ENCODE data around the gene ADGRL3.

The ADGRL3 gene

GRCh38 chr4:61298178-61298740 lies 98.1 kb downstream of the ADGRL3 start:
- H3K4me1 ChIP-seq (ENCODE audit: control insufficient read depth, insufficient read depth, low read length, poor library complexity, severe bottlenecking), result no peaks in the 10 kb centered on the region
- no peak overlapping the region for H3K27ac ChIP-seq (ENCODE audit: insufficient read depth, low read length, poor library complexity, severe bottlenecking)
- H3K4me3 ChIP-seq (ENCODE audit: insufficient read depth, low read depth, low read length, poor library complexity, severe bottlenecking), result no peak overlapping the region
- H3K27me3 ChIP-seq (replicated peaks; ENCODE audit: control insufficient read depth, insufficient read depth, low read length, poor library complexity, severe bottlenecking), result no peaks in the 10 kb centered on the region
- no peak for DNase-seq
- H3K9me3 ChIP-seq (ENCODE audit: control insufficient read depth, low read length), result no peaks in the 10 kb centered on the region
- no peaks in the 10 kb centered on the region for H3K36me3 ChIP-seq (ENCODE audit: control insufficient read depth, insufficient read depth, low read length)

DNA sequence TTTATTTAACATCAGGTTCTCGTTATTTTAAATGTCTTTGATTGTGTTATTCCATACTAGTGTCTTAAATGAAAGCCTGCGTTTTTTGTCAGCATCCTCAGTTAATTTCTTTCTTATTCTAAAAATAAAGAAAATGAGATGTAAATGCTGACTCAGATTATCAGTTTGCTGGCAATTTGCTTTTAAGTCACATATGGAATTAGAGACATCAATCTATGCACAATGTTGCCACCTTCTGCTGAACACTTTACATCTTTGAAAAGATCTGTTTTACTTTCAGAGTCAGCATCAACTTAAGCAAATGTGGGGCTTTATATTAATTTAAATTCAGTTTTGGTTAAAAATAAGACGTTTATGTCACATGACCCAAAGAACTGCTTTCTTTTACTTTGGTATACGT lies 99.2 kb downstream of the ADGRL3 start:
- Histone ChIP-seq H3K4me3 (ENCODE audit: insufficient read depth, low read depth, low read length, poor library complexity, severe bottlenecking) (no peak overlapping the region), H3K27ac (ENCODE audit: insufficient read depth, low read length, poor library complexity, severe bottlenecking) (no peak overlapping the region), H3K4me1 (ENCODE audit: control insufficient read depth, insufficient read depth, low read length, poor library complexity, severe bottlenecking) (no peaks in the 10 kb centered on the region), H3K9me3 (ENCODE audit: control insufficient read depth, low read length) (no peaks in the 10 kb centered on the region), H3K36me3 (ENCODE audit: control insufficient read depth, insufficient read depth, low read length) (no peaks in the 10 kb centered on the region), H3K27me3 (replicated peaks; ENCODE audit: control insufficient read depth, insufficient read depth, low read length, poor library complexity, severe bottlenecking) (no peaks in the 10 kb centered on the region)
- DNase-seq, result no peak

- Histone ChIP-seq H3K27me3 (replicated peaks; ENCODE audit: control insufficient read depth, insufficient read depth, low read length, poor library complexity, severe bottlenecking) (no peaks in the 10 kb centered on the region), H3K36me3 (ENCODE audit: control insufficient read depth, insufficient read depth, low read length) (no peaks in the 10 kb centered on the region), H3K4me3 (ENCODE audit: insufficient read depth, low read depth, low read length, poor library complexity, severe bottlenecking) (no peak overlapping the region), H3K27ac (ENCODE audit: insufficient read depth, low read length, poor library complexity, severe bottlenecking) (no peak overlapping the region), H3K4me1 (ENCODE audit: control insufficient read depth, insufficient read depth, low read length, poor library complexity, severe bottlenecking) (no peaks in the 10 kb centered on the region), H3K9me3 (ENCODE audit: control insufficient read depth, low read length) (no peaks in the 10 kb centered on the region)
- DNase-seq, result no peak
Measured at GRCh38 chr4:61300266-61300844, 100.2 kb downstream of the ADGRL3 start.

DNA sequence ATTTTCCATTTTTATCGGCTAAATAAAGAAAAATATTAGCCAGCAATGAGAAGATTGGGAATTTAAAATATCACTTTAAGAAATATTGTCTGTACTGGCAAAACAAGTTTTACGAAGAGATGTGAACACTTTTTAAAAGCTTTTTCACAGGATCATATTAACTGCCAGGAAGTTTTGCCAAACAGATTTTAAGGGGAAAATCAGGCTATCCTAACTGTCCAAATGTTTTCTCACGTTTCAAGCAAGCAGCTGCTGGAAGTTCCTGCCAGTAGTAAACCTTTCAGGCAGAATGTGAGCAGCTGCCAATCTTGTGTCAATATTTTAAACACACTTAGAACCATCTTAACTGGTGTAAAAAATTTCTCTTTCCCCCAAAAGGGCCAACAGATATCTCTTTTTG lies 101.1 kb downstream of the ADGRL3 start:
- no peaks in the 10 kb centered on the region for H3K36me3 ChIP-seq (ENCODE audit: control insufficient read depth, insufficient read depth, low read length)
- H3K27ac ChIP-seq (ENCODE audit: insufficient read depth, low read length, poor library complexity, severe bottlenecking), result no peak overlapping the region
- DNase-seq, result no peak
- H3K9me3 ChIP-seq (ENCODE audit: control insufficient read depth, low read length), result no peaks in the 10 kb centered on the region
- H3K4me1 ChIP-seq (ENCODE audit: control insufficient read depth, insufficient read depth, low read length, poor library complexity, severe bottlenecking), result no peaks in the 10 kb centered on the region
- no peaks in the 10 kb centered on the region for H3K27me3 ChIP-seq (replicated peaks; ENCODE audit: control insufficient read depth, insufficient read depth, low read length, poor library complexity, severe bottlenecking)
- no peak overlapping the region for H3K4me3 ChIP-seq (ENCODE audit: insufficient read depth, low read depth, low read length, poor library complexity, severe bottlenecking)

GRCh38 chr4:61308033-61308432 lies 107.9 kb downstream of the ADGRL3 start:
- Histone ChIP-seq H3K4me3 (ENCODE audit: insufficient read depth, low read depth, low read length, poor library complexity, severe bottlenecking) (no peak overlapping the region), H3K4me1 (ENCODE audit: control insufficient read depth, insufficient read depth, low read length, poor library complexity, severe bottlenecking) (no peaks in the 10 kb centered on the region), H3K9me3 (ENCODE audit: control insufficient read depth, low read length) (no peaks in the 10 kb centered on the region), H3K36me3 (ENCODE audit: control insufficient read depth, insufficient read depth, low read length) (no peaks in the 10 kb centered on the region), H3K27ac (ENCODE audit: insufficient read depth, low read length, poor library complexity, severe bottlenecking) (no peak overlapping the region), H3K27me3 (replicated peaks; ENCODE audit: control insufficient read depth, insufficient read depth, low read length, poor library complexity, severe bottlenecking) (no peaks in the 10 kb centered on the region)
- no peak for DNase-seq

- DNase-seq, result no peak
- H3K27ac ChIP-seq (ENCODE audit: insufficient read depth, low read length, poor library complexity, severe bottlenecking), result no peak overlapping the region
- no peak overlapping the region for H3K4me3 ChIP-seq (ENCODE audit: insufficient read depth, low read depth, low read length, poor library complexity, severe bottlenecking)
- no peaks in the 10 kb centered on the region for H3K36me3 ChIP-seq (ENCODE audit: control insufficient read depth, insufficient read depth, low read length)
- no peaks in the 10 kb centered on the region for H3K9me3 ChIP-seq (ENCODE audit: control insufficient read depth, low read length)
- H3K4me1 ChIP-seq (ENCODE audit: control insufficient read depth, insufficient read depth, low read length, poor library complexity, severe bottlenecking), result no peaks in the 10 kb centered on the region
- no peaks in the 10 kb centered on the region for H3K27me3 ChIP-seq (replicated peaks; ENCODE audit: control insufficient read depth, insufficient read depth, low read length, poor library complexity, severe bottlenecking)
Measured at GRCh38 chr4:61309616-61310015, 109.5 kb downstream of the ADGRL3 start.

DNA sequence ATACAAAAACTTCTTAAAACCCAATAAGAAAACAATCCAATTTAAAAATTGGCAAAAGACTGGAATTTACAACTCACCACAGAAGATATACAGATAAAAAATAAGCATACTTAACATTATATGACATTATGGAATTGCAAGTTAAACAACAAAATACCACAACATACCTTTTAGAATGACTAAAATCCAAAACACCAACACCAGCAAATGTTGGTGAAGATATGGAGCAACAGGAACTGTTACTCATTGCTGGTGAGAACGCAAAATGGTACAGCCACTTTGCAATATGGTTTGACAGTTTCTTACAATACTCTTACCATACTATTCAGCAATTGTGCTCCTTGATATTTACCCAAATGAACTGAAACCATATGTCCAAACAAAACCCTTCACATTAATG lies 112.4 kb downstream of the ADGRL3 start:
- Histone ChIP-seq H3K27me3 (replicated peaks; ENCODE audit: control insufficient read depth, insufficient read depth, low read length, poor library complexity, severe bottlenecking) (no peaks in the 10 kb centered on the region), H3K27ac (ENCODE audit: insufficient read depth, low read length, poor library complexity, severe bottlenecking) (no peak overlapping the region), H3K36me3 (ENCODE audit: control insufficient read depth, insufficient read depth, low read length) (no peaks in the 10 kb centered on the region), H3K9me3 (ENCODE audit: control insufficient read depth, low read length) (no peaks in the 10 kb centered on the region), H3K4me1 (ENCODE audit: control insufficient read depth, insufficient read depth, low read length, poor library complexity, severe bottlenecking) (no peaks in the 10 kb centered on the region), H3K4me3 (ENCODE audit: insufficient read depth, low read depth, low read length, poor library complexity, severe bottlenecking) (no peak overlapping the region)
- no peak for DNase-seq

- Histone ChIP-seq H3K27ac (ENCODE audit: insufficient read depth, low read length, poor library complexity, severe bottlenecking) (no peak overlapping the region), H3K4me3 (ENCODE audit: insufficient read depth, low read depth, low read length, poor library complexity, severe bottlenecking) (no peak overlapping the region), H3K36me3 (ENCODE audit: control insufficient read depth, insufficient read depth, low read length) (no peaks in the 10 kb centered on the region), H3K4me1 (ENCODE audit: control insufficient read depth, insufficient read depth, low read length, poor library complexity, severe bottlenecking) (no peaks in the 10 kb centered on the region), H3K9me3 (ENCODE audit: control insufficient read depth, low read length) (no peaks in the 10 kb centered on the region), H3K27me3 (replicated peaks; ENCODE audit: control insufficient read depth, insufficient read depth, low read length, poor library complexity, severe bottlenecking) (no peaks in the 10 kb centered on the region)
- no peak for DNase-seq
Measured at GRCh38 chr4:61318431-61318830, 118.3 kb downstream of the ADGRL3 start.

DNA sequence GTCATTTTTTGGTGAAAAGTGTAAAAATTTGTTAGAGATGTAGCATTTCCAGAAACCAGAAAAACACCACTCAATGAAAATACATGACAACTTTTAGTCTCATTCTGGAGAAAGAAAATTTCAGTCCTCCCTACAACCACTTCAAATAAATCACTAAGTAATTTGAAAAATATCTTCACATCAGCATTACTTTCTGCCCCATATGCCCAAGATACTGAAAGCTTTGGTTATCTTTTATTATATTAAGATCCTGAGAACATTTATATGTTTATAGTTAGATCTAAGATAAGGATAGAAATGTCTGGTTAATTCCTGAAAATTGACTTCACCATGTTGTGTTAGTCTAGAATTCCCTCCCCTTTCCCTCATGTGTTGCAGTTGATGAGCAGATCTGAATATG lies 119.0 kb downstream of the ADGRL3 start:
- Histone ChIP-seq H3K27me3 (replicated peaks; ENCODE audit: control insufficient read depth, insufficient read depth, low read length, poor library complexity, severe bottlenecking) (no peaks in the 10 kb centered on the region), H3K9me3 (ENCODE audit: control insufficient read depth, low read length) (no peaks in the 10 kb centered on the region), H3K36me3 (ENCODE audit: control insufficient read depth, insufficient read depth, low read length) (no peaks in the 10 kb centered on the region), H3K4me1 (ENCODE audit: control insufficient read depth, insufficient read depth, low read length, poor library complexity, severe bottlenecking) (no peaks in the 10 kb centered on the region), H3K4me3 (ENCODE audit: insufficient read depth, low read depth, low read length, poor library complexity, severe bottlenecking) (no peak overlapping the region), H3K27ac (ENCODE audit: insufficient read depth, low read length, poor library complexity, severe bottlenecking) (no peak overlapping the region)
- no peak for DNase-seq

GRCh38 chr4:61320154-61320553 lies 120.0 kb downstream of the ADGRL3 start:
- no peak for DNase-seq
- Histone ChIP-seq H3K27ac (ENCODE audit: insufficient read depth, low read length, poor library complexity, severe bottlenecking) (no peak overlapping the region), H3K9me3 (ENCODE audit: control insufficient read depth, low read length) (no peaks in the 10 kb centered on the region), H3K4me3 (ENCODE audit: insufficient read depth, low read depth, low read length, poor library complexity, severe bottlenecking) (no peak overlapping the region), H3K27me3 (replicated peaks; ENCODE audit: control insufficient read depth, insufficient read depth, low read length, poor library complexity, severe bottlenecking) (no peaks in the 10 kb centered on the region), H3K4me1 (ENCODE audit: control insufficient read depth, insufficient read depth, low read length, poor library complexity, severe bottlenecking) (no peaks in the 10 kb centered on the region), H3K36me3 (ENCODE audit: control insufficient read depth, insufficient read depth, low read length) (no peaks in the 10 kb centered on the region)
